ENCODE results near the gene FKBP4.

FKBP4 gene

DNA sequence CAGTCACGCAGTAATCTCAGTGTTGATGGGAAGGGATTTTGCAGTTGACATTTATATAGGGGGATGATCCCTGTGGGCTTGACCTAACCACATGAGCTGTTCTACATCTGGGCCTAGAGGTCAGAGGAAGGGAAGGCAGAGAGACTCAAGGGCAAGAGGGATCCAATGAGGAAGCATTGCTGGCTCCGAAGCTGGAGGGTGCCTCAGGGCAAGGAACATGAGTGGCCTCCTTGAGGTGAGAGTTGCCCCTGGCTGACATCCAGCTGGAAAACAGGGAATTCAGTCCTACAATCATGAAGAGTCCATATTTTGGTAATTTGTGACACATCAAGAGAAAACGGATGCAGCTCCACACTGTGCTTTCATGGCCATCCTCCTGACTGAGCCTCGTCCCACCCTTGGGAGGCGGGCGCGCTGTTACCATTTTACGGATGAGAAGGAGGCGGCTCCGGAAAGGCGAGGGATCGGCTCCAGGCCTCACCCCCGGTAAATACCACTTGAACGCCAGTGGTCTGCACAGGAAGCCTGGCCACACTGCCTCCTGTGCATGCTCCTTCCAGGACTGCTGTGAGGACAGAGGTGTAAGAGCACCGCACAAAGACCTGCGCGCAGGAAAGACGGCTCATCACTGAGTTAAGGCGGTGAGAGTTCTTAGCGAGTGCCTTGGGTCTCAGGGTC, 18.5 kb upstream of the FKBP4 start:
- no peaks in the 10 kb centered on the region for H3K36me3 ChIP-seq (ENCODE audit: low read depth)
- H3K27me3 ChIP-seq (ENCODE audit: insufficient read depth, poor library complexity, severe bottlenecking): peaks cover 27% of the 10 kb centered on the region
- H3K4me3 ChIP-seq (ENCODE audit: severe bottlenecking): no peak overlapping the region
- TF ChIP-seq, protein P1, sequence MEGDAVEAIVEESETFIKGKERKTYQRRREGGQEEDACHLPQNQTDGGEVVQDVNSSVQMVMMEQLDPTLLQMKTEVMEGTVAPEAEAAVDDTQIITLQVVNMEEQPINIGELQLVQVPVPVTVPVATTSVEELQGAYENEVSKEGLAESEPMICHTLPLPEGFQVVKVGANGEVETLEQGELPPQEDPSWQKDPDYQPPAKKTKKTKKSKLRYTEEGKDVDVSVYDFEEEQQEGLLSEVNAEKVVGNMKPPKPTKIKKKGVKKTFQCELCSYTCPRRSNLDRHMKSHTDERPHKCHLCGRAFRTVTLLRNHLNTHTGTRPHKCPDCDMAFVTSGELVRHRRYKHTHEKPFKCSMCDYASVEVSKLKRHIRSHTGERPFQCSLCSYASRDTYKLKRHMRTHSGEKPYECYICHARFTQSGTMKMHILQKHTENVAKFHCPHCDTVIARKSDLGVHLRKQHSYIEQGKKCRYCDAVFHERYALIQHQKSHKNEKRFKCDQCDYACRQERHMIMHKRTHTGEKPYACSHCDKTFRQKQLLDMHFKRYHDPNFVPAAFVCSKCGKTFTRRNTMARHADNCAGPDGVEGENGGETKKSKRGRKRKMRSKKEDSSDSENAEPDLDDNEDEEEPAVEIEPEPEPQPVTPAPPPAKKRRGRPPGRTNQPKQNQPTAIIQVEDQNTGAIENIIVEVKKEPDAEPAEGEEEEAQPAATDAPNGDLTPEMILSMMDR (IDR thresholded peaks at IDR 0.05; ENCODE audit: poor library complexity, severe bottlenecking): no peak
- no peak for DNase-seq (ENCODE audit: low spot score)
- H3K27ac ChIP-seq (ENCODE audit: poor library complexity, severe bottlenecking): no peak overlapping the region
- H3K9me3 ChIP-seq (ENCODE audit: severe bottlenecking): no peaks in the 10 kb centered on the region
- no peaks in the 10 kb centered on the region for H3K4me1 ChIP-seq (ENCODE audit: insufficient read depth, poor library complexity, severe bottlenecking)
- ATAC-seq (ENCODE audit: low read depth): no peak

DNA sequence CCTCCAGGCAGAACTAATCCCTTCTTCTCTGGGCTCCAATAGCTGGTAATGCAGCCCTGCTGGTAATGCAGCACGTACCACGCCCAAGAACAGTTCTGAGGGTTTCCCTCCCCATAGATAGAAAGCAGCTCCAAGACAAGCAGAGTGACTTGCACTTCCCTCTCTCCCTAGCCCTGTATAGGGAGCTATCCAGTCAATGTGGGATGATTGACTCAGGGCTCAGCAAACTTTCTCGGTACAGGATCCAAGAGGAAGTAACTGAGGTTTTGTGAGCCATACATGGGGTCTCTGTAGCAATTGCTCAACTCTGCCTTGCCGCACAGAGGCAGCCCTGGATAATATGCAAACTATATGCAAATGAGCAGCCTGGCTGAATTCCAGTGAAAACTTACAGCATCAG, 15.5 kb upstream of the FKBP4 start:
- no peaks in the 10 kb centered on the region for H3K9me3 ChIP-seq (ENCODE audit: severe bottlenecking)
- H3K27ac ChIP-seq (ENCODE audit: poor library complexity, severe bottlenecking): no peak overlapping the region
- no peak overlapping the region for H3K4me3 ChIP-seq (ENCODE audit: severe bottlenecking)
- H3K4me1 ChIP-seq (ENCODE audit: insufficient read depth, poor library complexity, severe bottlenecking): no peaks in the 10 kb centered on the region
- DNase-seq (ENCODE audit: low spot score): no peak
- peaks cover 24% of the 10 kb centered on the region for H3K27me3 ChIP-seq (ENCODE audit: insufficient read depth, poor library complexity, severe bottlenecking)
- ATAC-seq (ENCODE audit: low read depth): no peak
- H3K36me3 ChIP-seq (ENCODE audit: low read depth): no peaks in the 10 kb centered on the region
- TF ChIP-seq, protein P1 (IDR thresholded peaks at IDR 0.05; ENCODE audit: poor library complexity, severe bottlenecking): no peak

DNA sequence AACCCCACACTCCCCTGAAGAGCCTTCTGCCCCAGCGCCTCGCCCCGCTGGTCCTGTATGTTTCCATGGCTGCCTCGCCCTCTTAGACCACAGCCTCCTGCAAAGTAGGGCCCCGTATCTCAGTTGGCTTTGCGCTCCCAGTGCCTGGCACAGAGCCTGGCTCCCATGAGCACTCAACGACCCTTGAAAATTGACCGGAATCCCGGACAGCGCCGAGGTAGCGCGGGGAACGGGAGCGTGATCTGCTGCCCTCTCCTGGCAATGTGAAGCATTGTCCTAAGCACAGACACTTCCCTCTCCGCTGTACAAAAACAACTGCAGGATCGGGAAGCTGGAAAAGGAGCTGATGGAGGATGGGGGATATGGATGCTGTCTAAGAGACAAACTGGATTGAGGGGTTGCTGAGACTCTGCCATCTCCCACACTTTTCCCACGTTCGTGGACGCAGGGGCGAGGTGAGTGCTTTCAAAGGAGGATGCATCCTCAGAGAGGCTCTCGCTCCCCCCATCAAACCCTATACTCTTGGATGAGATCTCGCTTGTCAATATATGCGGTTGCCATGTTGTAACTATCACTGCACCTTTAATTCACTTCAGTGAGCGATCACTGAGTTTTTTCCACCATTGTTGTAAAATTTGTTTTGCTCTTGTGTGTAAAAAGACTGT, 10.7 kb upstream of the FKBP4 start:
- H3K9me3 ChIP-seq (ENCODE audit: severe bottlenecking): no peaks in the 10 kb centered on the region
- DNase-seq (ENCODE audit: low spot score) (no peak), ATAC-seq (ENCODE audit: low read depth) (peak; percentile 94)
- peaks cover 37% of the 10 kb centered on the region for H3K27me3 ChIP-seq (ENCODE audit: insufficient read depth, poor library complexity, severe bottlenecking)
- TF ChIP-seq, protein P1 (IDR thresholded peaks at IDR 0.05; ENCODE audit: poor library complexity, severe bottlenecking): peak; percentile 96
- H3K4me1 ChIP-seq (ENCODE audit: insufficient read depth, poor library complexity, severe bottlenecking): no peaks in the 10 kb centered on the region
- H3K4me3 ChIP-seq (ENCODE audit: severe bottlenecking): no peak overlapping the region
- no peak overlapping the region for H3K27ac ChIP-seq (ENCODE audit: poor library complexity, severe bottlenecking)
- no peaks in the 10 kb centered on the region for H3K36me3 ChIP-seq (ENCODE audit: low read depth)

DNA sequence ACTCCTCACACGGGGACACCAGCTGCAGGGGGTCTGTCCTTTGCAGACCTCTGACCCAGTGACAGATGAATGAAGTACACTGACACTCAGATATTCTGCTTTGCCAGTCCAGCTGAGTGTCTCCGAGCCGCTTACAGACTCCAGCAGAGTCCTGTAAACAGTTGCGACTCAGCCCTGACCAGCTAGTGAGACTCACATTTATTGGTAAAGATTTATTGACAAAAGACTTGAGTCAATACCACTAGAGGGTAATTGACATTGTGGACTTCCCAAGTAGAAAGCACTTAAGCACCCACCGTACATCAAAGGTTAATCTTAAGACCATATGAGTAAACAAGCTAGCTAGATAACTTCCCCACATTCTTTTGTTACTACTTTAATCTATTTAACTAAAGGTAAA, 9.8 kb upstream of the FKBP4 start:
- H3K36me3 ChIP-seq (ENCODE audit: low read depth): no peaks in the 10 kb centered on the region
- TF ChIP-seq, protein P1 (IDR thresholded peaks at IDR 0.05; ENCODE audit: poor library complexity, severe bottlenecking): no peak
- DNase-seq (ENCODE audit: low spot score): no peak
- peaks cover 30% of the 10 kb centered on the region for H3K27me3 ChIP-seq (ENCODE audit: insufficient read depth, poor library complexity, severe bottlenecking)
- ATAC-seq (ENCODE audit: low read depth): no peak; the same call in 2 of the 3 replicates
- H3K27ac ChIP-seq (ENCODE audit: poor library complexity, severe bottlenecking): no peak overlapping the region
- H3K4me1 ChIP-seq (ENCODE audit: insufficient read depth, poor library complexity, severe bottlenecking): no peaks in the 10 kb centered on the region
- no peaks in the 10 kb centered on the region for H3K9me3 ChIP-seq (ENCODE audit: severe bottlenecking)
- no peak overlapping the region for H3K4me3 ChIP-seq (ENCODE audit: severe bottlenecking)

DNA sequence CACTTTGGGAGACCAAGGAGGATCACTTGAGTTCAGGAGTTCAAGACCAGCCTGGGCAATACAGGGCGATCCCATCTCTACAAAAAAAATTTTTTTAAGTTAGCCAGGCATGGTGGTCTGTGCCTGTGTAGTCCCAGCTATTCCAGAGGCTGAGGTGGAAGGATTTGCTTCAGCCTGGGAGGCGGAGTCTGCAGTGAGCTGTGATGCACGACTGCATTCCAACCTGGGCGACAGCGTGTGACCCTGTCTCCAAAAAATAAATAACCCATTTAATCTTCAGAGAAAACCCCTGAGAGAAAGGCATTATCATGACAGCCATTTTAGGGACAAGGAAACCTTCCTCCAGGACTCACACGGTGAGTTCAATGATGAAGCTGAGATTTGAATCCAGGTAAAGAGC, 3.7 kb upstream of the FKBP4 start:
- DNase-seq (ENCODE audit: low spot score): peak; percentile 27

More for the DNA sequence above, 3.7 kb upstream of the FKBP4 start:
- Histone ChIP-seq H3K4me1 (ENCODE audit: insufficient read depth, poor library complexity, severe bottlenecking) (no peaks in the 10 kb centered on the region), H3K27me3 (ENCODE audit: insufficient read depth, poor library complexity, severe bottlenecking) (peaks cover under 1% of the 10 kb centered on the region), H3K4me3 (ENCODE audit: severe bottlenecking) (no peak overlapping the region), H3K9me3 (ENCODE audit: severe bottlenecking) (no peaks in the 10 kb centered on the region), H3K27ac (ENCODE audit: poor library complexity, severe bottlenecking) (no peak overlapping the region), H3K36me3 (ENCODE audit: low read depth) (peaks cover 1% of the 10 kb centered on the region; the same call in 1 of the 2 replicates)
- ATAC-seq (ENCODE audit: low read depth): no peak
- TF ChIP-seq, protein P1 (IDR thresholded peaks at IDR 0.05; ENCODE audit: poor library complexity, severe bottlenecking): no peak

Measured in RWPE2 (cell line).